Right cardiac atrium (tissue), 5 donors: ENCODE measurements around the gene KRT84. TPM values are rescaled to one million over a fixed set of nuclear protein-coding genes. Genes with fewer than 3 reads are reported as not detected.

Experiments used
- ATAC-seq, 2 donors: fragments of 200-7000 bp; cut with Tn5 transposase; one replicate each; pipeline versions ENCODE4 v1.8.0 to v1.9.1; 2020; ENCODE audit warnings: moderate library complexity in 2 of 2, mild to moderate bottlenecking in 1 of 2
- DNase-seq, 3 donors: peaks; one replicate each; pipeline ENCODE4 v3.0.0-alpha.2; 2020
- H3K27ac ChIP-seq: one replicate; pipeline ENCODE4 v1.5.1; 2013; ENCODE audit warnings: mild to moderate bottlenecking, low read length, control low read depth, moderate library complexity
- H3K27me3 ChIP-seq: one replicate; pipeline ENCODE4 v1.6.1; 2013; ENCODE audit not compliant: control insufficient read depth, insufficient read depth
- H3K4me1 ChIP-seq: one replicate; pipeline ENCODE4 v1.6.1; 2013; ENCODE audit warnings: low read length; ENCODE audit not compliant: control insufficient read depth, insufficient read depth
- H3K4me3 ChIP-seq: one replicate; pipeline ENCODE4 v1.5.1; 2013; ENCODE audit warnings: low read length, control low read depth
- H3K9me3 ChIP-seq: one replicate; pipeline ENCODE4 v1.6.1; 2013; ENCODE audit warnings: low read length; ENCODE audit not compliant: control insufficient read depth
- WGBS: extraction: QIAGEN DNeasy Blood & Tissue Kit; methylation state at CpG from one replicate; pipeline ENCODE4 v1.1.7; 2013; 5-methylcytosine and 5-hydroxymethylcytosine counted together
- intact Hi-C, 4 donors: fragments of 100-400 bp; cut with DNase I; formaldehyde crosslinking; loops; one replicate each; pipeline versions ENCODE4 v1.11.0 to v1.14.0; 2022 to 2023
- polyA plus RNA-seq: library from polyadenylated mRNA; stranded (reverse); fragments of 200-250 nt; gene quantifications from one replicate; pipeline ENCODE4 v1.2.3, GENCODE V29; 2013
- total RNA-seq, 4 donors: library from RNA; stranded (reverse); fragmentation: NEBNext Ultra II Directional; extraction: Animal tissue kit (Norgen Biotek cat#: 25700); gene quantifications; one replicate each; pipeline ENCODE4 v1.2.1, GENCODE V29; 2021
- donor health status: healthy with polysubstance abuse.
- donor health status: DM: no; HTN: yes; CAD: no.
- donor health status: DM: no; HTN: no; CAD: no.
- donor health status: DM: no; HTN: yes; CAD: no; lungs with severe emphysema.
- donor health status: DM: yes; HTN: yes; CAD: no.

The KRT84 gene
- total and polyA plus RNA-seq, 5 donors: not detected

- no peak for ATAC-seq
- 85% methylated on average over 7 of the region's 7 CpGs for WGBS
- Histone ChIP-seq H3K4me1 (no peaks in the 10 kb centered on the region), H3K9me3 (no peaks in the 10 kb centered on the region), H3K27me3 (no peaks in the 10 kb centered on the region), H3K4me3 (no peak overlapping the region), H3K27ac (no peak overlapping the region)
- intact Hi-C loops: no loop called here
- DNase-seq: no peak
Observed at GRCh38 chr12:52360106-52360662, 25.3 kb downstream of the KRT84 start.

GRCh38 chr12:52359621-52360061, 25.8 kb downstream of the KRT84 start:
- DNase-seq (no peak), ATAC-seq (no peak)
- intact Hi-C loops: no loop called here
- Histone ChIP-seq H3K27me3 (no peaks in the 10 kb centered on the region), H3K27ac (no peak overlapping the region), H3K9me3 (no peaks in the 10 kb centered on the region), H3K4me3 (no peak overlapping the region), H3K4me1 (no peaks in the 10 kb centered on the region)
- WGBS: 72% methylated on average over 5 of the region's 5 CpGs

- H3K27me3 ChIP-seq: no peaks in the 10 kb centered on the region
- intact Hi-C loops: no loop called here
- WGBS: 70% methylated on average over 5 of the region's 5 CpGs
- no peak overlapping the region for H3K4me3 ChIP-seq
- ATAC-seq (no peak), DNase-seq (no peak)
- no peaks in the 10 kb centered on the region for H3K9me3 ChIP-seq
- no peaks in the 10 kb centered on the region for H3K4me1 ChIP-seq
- no peak overlapping the region for H3K27ac ChIP-seq
Observed at GRCh38 chr12:52358575-52359350, 26.7 kb downstream of the KRT84 start.

- ATAC-seq (no peak), DNase-seq (no peak)
- Histone ChIP-seq H3K4me3 (no peak overlapping the region), H3K4me1 (no peaks in the 10 kb centered on the region), H3K9me3 (no peaks in the 10 kb centered on the region), H3K27ac (no peak overlapping the region), H3K27me3 (no peaks in the 10 kb centered on the region)
- WGBS: 87% methylated on average over 20 of the region's 20 CpGs
- intact Hi-C loops: no loop called here
Observed at GRCh38 chr12:52356762-52357580, 28.5 kb downstream of the KRT84 start.

- no peaks in the 10 kb centered on the region for H3K27me3 ChIP-seq
- intact Hi-C loops: no loop called here
Observed at GRCh38 chr12:52356031-52356761, 29.3 kb downstream of the KRT84 start.

GRCh38 chr12:52355176-52355575, 30.3 kb downstream of the KRT84 start:
- Histone ChIP-seq H3K4me1 (no peaks in the 10 kb centered on the region), H3K27me3 (no peaks in the 10 kb centered on the region), H3K9me3 (no peaks in the 10 kb centered on the region), H3K27ac (no peak overlapping the region), H3K4me3 (no peak overlapping the region)
- intact Hi-C loops: no loop called here
- WGBS: 92% methylated on average over 8 of the region's 8 CpGs
- ATAC-seq: no peak
- no peak for DNase-seq

More at GRCh38 chr12:52356031-52356761, 29.3 kb downstream of the KRT84 start:
- H3K4me3 ChIP-seq: no peak overlapping the region
- 91% methylated on average over 56 of the region's 56 CpGs for WGBS
- no peak overlapping the region for H3K27ac ChIP-seq
- H3K4me1 ChIP-seq: no peaks in the 10 kb centered on the region
- no peaks in the 10 kb centered on the region for H3K9me3 ChIP-seq
- peak; percentile 10 to 11 for ATAC-seq
- DNase-seq: no peak

- intact Hi-C loops: no loop called here
- ATAC-seq (no peak), DNase-seq (no peak)
- Histone ChIP-seq H3K4me3 (no peak overlapping the region), H3K9me3 (no peaks in the 10 kb centered on the region), H3K4me1 (no peaks in the 10 kb centered on the region), H3K27ac (no peak overlapping the region), H3K27me3 (no peaks in the 10 kb centered on the region)
- WGBS: 16% methylated on average over 5 of the region's 5 CpGs
Observed at GRCh38 chr12:52354200-52354599, 31.3 kb downstream of the KRT84 start.

GRCh38 chr12:52353766-52354165, 31.7 kb downstream of the KRT84 start:
- Histone ChIP-seq H3K27me3 (no peaks in the 10 kb centered on the region), H3K9me3 (no peaks in the 10 kb centered on the region), H3K4me3 (no peak overlapping the region), H3K4me1 (no peaks in the 10 kb centered on the region), H3K27ac (no peak overlapping the region)
- ATAC-seq (no peak), DNase-seq (no peak)
- WGBS: 77% methylated on average over 3 of the region's 3 CpGs
- intact Hi-C loops: no loop called here

- Histone ChIP-seq H3K4me1 (no peaks in the 10 kb centered on the region), H3K9me3 (no peaks in the 10 kb centered on the region), H3K27ac (no peak overlapping the region), H3K27me3 (no peaks in the 10 kb centered on the region), H3K4me3 (no peak overlapping the region)
- WGBS: 85% methylated on average over 2 of the region's 2 CpGs
- ATAC-seq (no peak), DNase-seq (no peak)
- intact Hi-C loops: no loop called here
Observed at GRCh38 chr12:52352951-52353350, 32.5 kb downstream of the KRT84 start.

GRCh38 chr12:52351196-52352059, 34.0 kb downstream of the KRT84 start:
- H3K9me3 ChIP-seq: no peaks in the 10 kb centered on the region
- H3K27me3 ChIP-seq: no peaks in the 10 kb centered on the region
- no peak overlapping the region for H3K4me3 ChIP-seq
- H3K4me1 ChIP-seq: no peaks in the 10 kb centered on the region
- ATAC-seq: peak; percentile 32 to 45
- no peak overlapping the region for H3K27ac ChIP-seq
- peak in 2 of 3 donors; percentile 24 to 69 for DNase-seq
- WGBS: 35% methylated on average over 9 of the region's 9 CpGs
- intact Hi-C loops: no loop called here
